Measurements from ENCODE around the gene FRAS1.

The FRAS1 gene

GRCh38 chr4:78518561-78518960 lies 461.4 kb downstream of the FRAS1 start:
- TF ChIP-seq SPI1 (IDR thresholded peaks at IDR 0.05; ENCODE audit: low read depth, low read length) = no peak
- no peak for TF ChIP-seq TAF1 (IDR thresholded peaks at IDR 0.05; ENCODE audit: low read depth, low read length)
- TF ChIP-seq POU2F2 (IDR thresholded peaks at IDR 0.05; ENCODE audit: low read depth, low read length) = no peak
- TF ChIP-seq POLR2AphosphoS5 (IDR thresholded peaks at IDR 0.05; ENCODE audit: low read depth, low read length) = no peak
- DNase-seq (ENCODE audit: insufficient read length, low spot score) (no peak), FAIRE-seq (no peak)

- TF ChIP-seq POU2F2 (IDR thresholded peaks at IDR 0.05; ENCODE audit: low read depth, low read length) (no peak), SPI1 (IDR thresholded peaks at IDR 0.05; ENCODE audit: low read depth, low read length) (no peak), POLR2AphosphoS5 (IDR thresholded peaks at IDR 0.05; ENCODE audit: low read depth, low read length) (no peak), PAX5 (IDR thresholded peaks at IDR 0.05; ENCODE audit: insufficient read depth, low read length, severe bottlenecking) (no peak), POLR2A (IDR thresholded peaks at IDR 0.05; ENCODE audit: low read depth, low read length) (no peak), TAF1 (IDR thresholded peaks at IDR 0.05; ENCODE audit: low read depth, low read length) (no peak)
- DNase-seq (ENCODE audit: insufficient read length, low spot score) (no peak), FAIRE-seq (no peak)
Observed at GRCh38 chr4:78519962-78520361, 462.8 kb downstream of the FRAS1 start.

- TF ChIP-seq POU2F2 (IDR thresholded peaks at IDR 0.05; ENCODE audit: low read depth, low read length) (no peak), POLR2A (IDR thresholded peaks at IDR 0.05; ENCODE audit: low read depth, low read length) (no peak), POLR2AphosphoS5 (IDR thresholded peaks at IDR 0.05; ENCODE audit: low read depth, low read length) (no peak), SPI1 (IDR thresholded peaks at IDR 0.05; ENCODE audit: low read depth, low read length) (no peak), PAX5 (IDR thresholded peaks at IDR 0.05; ENCODE audit: insufficient read depth, low read length, severe bottlenecking) (no peak), TAF1 (IDR thresholded peaks at IDR 0.05; ENCODE audit: low read depth, low read length) (no peak)
- no peak for DNase-seq (ENCODE audit: insufficient read length, low spot score)
- no peak for FAIRE-seq
Observed at GRCh38 chr4:78520808-78521226, 463.7 kb downstream of the FRAS1 start.

GRCh38 chr4:78524009-78524408 lies 466.9 kb downstream of the FRAS1 start:
- FAIRE-seq = no peak
- no peak for DNase-seq (ENCODE audit: insufficient read length, low spot score)
- TF ChIP-seq TAF1 (IDR thresholded peaks at IDR 0.05; ENCODE audit: low read depth, low read length) (no peak), POLR2AphosphoS5 (IDR thresholded peaks at IDR 0.05; ENCODE audit: low read depth, low read length) (no peak), POLR2A (IDR thresholded peaks at IDR 0.05; ENCODE audit: low read depth, low read length) (no peak), PAX5 (IDR thresholded peaks at IDR 0.05; ENCODE audit: insufficient read depth, low read length, severe bottlenecking) (no peak), POU2F2 (IDR thresholded peaks at IDR 0.05; ENCODE audit: low read depth, low read length) (no peak)

DNA sequence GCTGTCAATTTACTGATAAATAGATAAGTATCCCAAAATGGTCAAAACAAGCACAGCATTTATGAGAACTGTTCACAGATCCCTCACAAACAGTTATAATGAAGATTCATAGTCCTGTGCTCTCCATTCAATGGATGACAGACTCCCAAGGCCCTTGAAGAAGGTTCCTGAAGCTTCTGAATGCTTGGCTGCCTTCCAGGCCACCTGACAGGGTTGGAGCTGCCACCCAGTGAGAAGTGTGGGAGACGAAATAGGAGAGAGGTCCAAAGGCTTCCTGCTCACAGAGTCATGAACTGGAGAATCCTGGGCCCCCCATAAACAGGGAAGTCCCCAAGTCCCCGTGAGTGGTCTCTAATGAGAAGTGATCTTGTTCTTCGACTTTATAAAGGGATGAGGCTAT lies 468.4 kb downstream of the FRAS1 start:
- FAIRE-seq (no peak), DNase-seq (ENCODE audit: insufficient read length, low spot score) (no peak)
- TF ChIP-seq PAX5 (IDR thresholded peaks at IDR 0.05; ENCODE audit: insufficient read depth, low read length, severe bottlenecking) (no peak), SPI1 (IDR thresholded peaks at IDR 0.05; ENCODE audit: low read depth, low read length) (no peak), TAF1 (IDR thresholded peaks at IDR 0.05; ENCODE audit: low read depth, low read length) (no peak), POLR2AphosphoS5 (IDR thresholded peaks at IDR 0.05; ENCODE audit: low read depth, low read length) (no peak), POU2F2 (IDR thresholded peaks at IDR 0.05; ENCODE audit: low read depth, low read length) (no peak), POLR2A (IDR thresholded peaks at IDR 0.05; ENCODE audit: low read depth, low read length) (no peak)

GRCh38 chr4:78527103-78527502 lies 470.0 kb downstream of the FRAS1 start:
- TF ChIP-seq TAF1 (IDR thresholded peaks at IDR 0.05; ENCODE audit: low read depth, low read length) = no peak
- no peak for TF ChIP-seq POLR2AphosphoS5 (IDR thresholded peaks at IDR 0.05; ENCODE audit: low read depth, low read length)
- TF ChIP-seq POLR2A (IDR thresholded peaks at IDR 0.05; ENCODE audit: low read depth, low read length) = no peak
- TF ChIP-seq SPI1 (IDR thresholded peaks at IDR 0.05; ENCODE audit: low read depth, low read length) = no peak
- TF ChIP-seq PAX5 (IDR thresholded peaks at IDR 0.05; ENCODE audit: insufficient read depth, low read length, severe bottlenecking) = no peak
- TF ChIP-seq POU2F2 (IDR thresholded peaks at IDR 0.05; ENCODE audit: low read depth, low read length) = no peak

DNA sequence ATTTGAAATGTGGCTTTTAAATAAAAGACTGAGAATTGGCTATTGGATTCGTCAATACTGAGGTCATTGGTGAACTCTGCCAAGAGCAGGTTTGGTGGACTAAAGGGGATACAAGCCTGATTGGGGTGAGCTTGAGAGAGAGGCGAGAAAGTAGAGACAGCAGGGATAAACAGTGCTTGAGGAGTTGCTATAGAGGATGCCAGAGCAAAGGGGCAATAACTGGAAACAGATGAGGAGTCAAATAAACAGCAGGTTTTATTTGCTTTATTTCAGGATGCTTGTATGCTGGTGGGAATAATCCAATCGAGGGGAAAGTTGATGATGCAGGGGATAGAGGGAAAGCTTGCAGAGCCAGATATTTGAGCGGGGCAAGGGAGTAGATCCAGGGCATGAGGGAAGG lies 470.4 kb downstream of the FRAS1 start:
- no peak for DNase-seq (ENCODE audit: insufficient read length, low spot score)
- no peak for TF ChIP-seq PAX5 (IDR thresholded peaks at IDR 0.05; ENCODE audit: insufficient read depth, low read length, severe bottlenecking)
- TF ChIP-seq POU2F2 (IDR thresholded peaks at IDR 0.05; ENCODE audit: low read depth, low read length) = no peak
- no peak for TF ChIP-seq SPI1 (IDR thresholded peaks at IDR 0.05; ENCODE audit: low read depth, low read length)
- no peak for TF ChIP-seq TAF1 (IDR thresholded peaks at IDR 0.05; ENCODE audit: low read depth, low read length)
- TF ChIP-seq POLR2A (IDR thresholded peaks at IDR 0.05; ENCODE audit: low read depth, low read length) = no peak
- no peak for TF ChIP-seq POLR2AphosphoS5 (IDR thresholded peaks at IDR 0.05; ENCODE audit: low read depth, low read length)
- FAIRE-seq = no peak

More at GRCh38 chr4:78527103-78527502, 470.0 kb downstream of the FRAS1 start:
- DNase-seq (ENCODE audit: insufficient read length, low spot score) (no peak), FAIRE-seq (no peak)

DNA sequence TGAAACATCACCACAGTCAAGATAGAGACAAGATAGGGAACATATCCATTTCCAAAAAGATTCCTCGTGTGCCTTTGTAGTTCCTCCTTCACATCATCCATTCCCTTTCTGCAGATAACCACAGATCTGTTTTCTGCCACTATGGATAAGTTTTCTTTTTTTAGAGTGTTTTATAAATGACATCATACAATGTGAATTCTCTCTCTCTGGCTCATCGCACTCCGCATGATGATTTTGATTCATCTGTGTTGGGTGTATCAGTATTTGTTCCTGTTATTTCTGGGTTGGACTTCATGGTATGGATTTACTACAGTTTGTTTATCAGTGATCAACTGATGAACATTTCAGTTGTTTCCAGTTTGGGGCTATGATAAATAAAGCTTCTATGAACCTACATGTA lies 471.2 kb downstream of the FRAS1 start:
- DNase-seq (ENCODE audit: insufficient read length, low spot score) (no peak), FAIRE-seq (no peak)
- TF ChIP-seq POLR2AphosphoS5 (IDR thresholded peaks at IDR 0.05; ENCODE audit: low read depth, low read length) (no peak), SPI1 (IDR thresholded peaks at IDR 0.05; ENCODE audit: low read depth, low read length) (no peak), POLR2A (IDR thresholded peaks at IDR 0.05; ENCODE audit: low read depth, low read length) (no peak), POU2F2 (IDR thresholded peaks at IDR 0.05; ENCODE audit: low read depth, low read length) (no peak), TAF1 (IDR thresholded peaks at IDR 0.05; ENCODE audit: low read depth, low read length) (no peak), PAX5 (IDR thresholded peaks at IDR 0.05; ENCODE audit: insufficient read depth, low read length, severe bottlenecking) (no peak)

- TF ChIP-seq SPI1 (IDR thresholded peaks at IDR 0.05; ENCODE audit: low read depth, low read length) (no peak), PAX5 (IDR thresholded peaks at IDR 0.05; ENCODE audit: insufficient read depth, low read length, severe bottlenecking) (no peak), POU2F2 (IDR thresholded peaks at IDR 0.05; ENCODE audit: low read depth, low read length) (no peak), TAF1 (IDR thresholded peaks at IDR 0.05; ENCODE audit: low read depth, low read length) (no peak), POLR2A (IDR thresholded peaks at IDR 0.05; ENCODE audit: low read depth, low read length) (no peak), POLR2AphosphoS5 (IDR thresholded peaks at IDR 0.05; ENCODE audit: low read depth, low read length) (no peak)
- FAIRE-seq = no peak
Observed at GRCh38 chr4:78529569-78530209, 472.6 kb downstream of the FRAS1 start.

DNA sequence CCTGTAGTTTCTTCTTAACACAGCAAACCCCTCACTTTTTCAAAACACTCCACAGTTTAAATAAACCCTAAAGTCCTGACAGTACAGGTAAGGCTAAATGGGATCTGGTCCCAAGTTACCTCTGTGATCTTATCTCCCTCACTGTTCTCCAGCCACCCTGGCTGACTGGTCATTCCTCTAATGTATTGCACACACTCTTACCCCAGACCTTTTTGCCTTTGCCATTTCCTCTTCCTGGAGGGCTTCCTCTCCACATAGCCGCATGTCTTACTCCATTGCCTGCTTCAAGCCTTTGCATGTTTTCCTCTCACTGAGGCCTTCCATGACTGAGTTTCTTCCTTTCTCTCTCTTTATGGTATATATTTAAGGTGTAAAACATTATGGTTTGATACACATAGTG lies 474.9 kb downstream of the FRAS1 start:
- DNase-seq (ENCODE audit: insufficient read length, low spot score) (no peak), FAIRE-seq (no peak)
- TF ChIP-seq POU2F2 (IDR thresholded peaks at IDR 0.05; ENCODE audit: low read depth, low read length) (no peak), POLR2A (IDR thresholded peaks at IDR 0.05; ENCODE audit: low read depth, low read length) (no peak), PAX5 (IDR thresholded peaks at IDR 0.05; ENCODE audit: insufficient read depth, low read length, severe bottlenecking) (no peak)

More at GRCh38 chr4:78529569-78530209, 472.6 kb downstream of the FRAS1 start:
- no peak for DNase-seq (ENCODE audit: insufficient read length, low spot score)

Measured in GM12891 (cell line).